IPS-15b (cell line): ENCODE measurements around the gene CTDP1.
A peak's percentile ranks its signal among the peaks of the same experiment; 100 is the strongest.

Experiments used
- H3K27me3 ChIP-seq: one replicate; pipeline ENCODE4 v1.6.1; 2013; ENCODE audit warnings: low read length; ENCODE audit not compliant: control insufficient read depth, insufficient read depth
- H3K36me3 ChIP-seq: one replicate; pipeline ENCODE4 v1.6.1; 2013; ENCODE audit warnings: low read length; ENCODE audit not compliant: control insufficient read depth, insufficient read depth
- H3K4me1 ChIP-seq: one replicate; pipeline ENCODE4 v1.6.1; 2013; ENCODE audit warnings: mild to moderate bottlenecking, low read length; ENCODE audit not compliant: control insufficient read depth, insufficient read depth
- H3K4me3 ChIP-seq: one replicate; pipeline ENCODE4 v1.5.1; 2013; ENCODE audit warnings: low read depth, low read length
- H3K9ac ChIP-seq: one replicate; pipeline ENCODE4 v1.6.1; 2013; ENCODE audit warnings: low read depth, mild to moderate bottlenecking, low read length
- H3K9me3 ChIP-seq: one replicate; pipeline ENCODE4 v1.6.1; 2013; ENCODE audit warnings: mild to moderate bottlenecking, low read length; ENCODE audit not compliant: control insufficient read depth, insufficient read depth

CTDP1 gene

DNA sequence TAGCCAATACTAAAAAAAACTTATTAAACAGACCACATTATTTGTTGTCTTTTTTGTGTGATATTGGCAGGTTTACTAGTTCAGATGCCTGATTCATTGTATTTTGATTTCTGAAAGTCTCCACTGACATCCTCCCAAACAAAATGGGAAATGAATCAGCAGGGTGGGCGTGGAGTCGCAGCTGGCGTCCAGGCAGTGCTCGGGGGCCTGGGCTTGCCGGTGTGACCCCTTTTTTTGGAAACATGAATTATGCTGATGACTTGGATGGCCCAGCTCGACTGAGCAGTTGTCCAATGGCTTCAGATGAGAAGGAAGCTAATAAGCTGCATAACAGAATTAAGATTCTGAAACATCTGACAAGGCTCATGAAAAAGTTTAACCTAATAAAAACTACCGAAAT is 116.4 kb downstream of the CTDP1 start:
- Histone ChIP-seq H3K27me3 (peaks cover 42% of the 10 kb centered on the region), H3K9ac (no peak overlapping the region), H3K4me1 (no peaks in the 10 kb centered on the region), H3K9me3 (no peaks in the 10 kb centered on the region), H3K36me3 (no peaks in the 10 kb centered on the region), H3K4me3 (no peak overlapping the region)

GRCh38 chr18:79796531-79797405 is 117.2 kb downstream of the CTDP1 start:
- Histone ChIP-seq H3K4me3 (no peak overlapping the region), H3K4me1 (no peaks in the 10 kb centered on the region), H3K36me3 (no peaks in the 10 kb centered on the region), H3K27me3 (peaks cover 39% of the 10 kb centered on the region), H3K9me3 (no peaks in the 10 kb centered on the region), H3K9ac (no peak overlapping the region)

- Histone ChIP-seq H3K27me3 (peaks cover 39% of the 10 kb centered on the region), H3K4me1 (no peaks in the 10 kb centered on the region), H3K36me3 (no peaks in the 10 kb centered on the region), H3K9ac (no peak within 1 kb of the TSS), H3K9me3 (no peaks in the 10 kb centered on the region), H3K4me3 (peak within 1 kb of the TSS; percentile 54)
Observed at GRCh38 chr18:79797518-79798345, 118.1 kb downstream of the CTDP1 start, which contains the start of gene KCNG2. Gene KCNG2, plus strand, starts transcription at chr18:79797938. Its CDS starts 65,730 bp downstream, at chr18:79863668.

GRCh38 chr18:79798346-79798998 is 118.9 kb downstream of the CTDP1 start:
- Histone ChIP-seq H3K4me3 (peak overlapping the region; percentile 54), H3K27me3 (peaks cover 39% of the 10 kb centered on the region), H3K36me3 (no peaks in the 10 kb centered on the region), H3K9me3 (no peaks in the 10 kb centered on the region), H3K9ac (no peak overlapping the region), H3K4me1 (no peaks in the 10 kb centered on the region)

DNA sequence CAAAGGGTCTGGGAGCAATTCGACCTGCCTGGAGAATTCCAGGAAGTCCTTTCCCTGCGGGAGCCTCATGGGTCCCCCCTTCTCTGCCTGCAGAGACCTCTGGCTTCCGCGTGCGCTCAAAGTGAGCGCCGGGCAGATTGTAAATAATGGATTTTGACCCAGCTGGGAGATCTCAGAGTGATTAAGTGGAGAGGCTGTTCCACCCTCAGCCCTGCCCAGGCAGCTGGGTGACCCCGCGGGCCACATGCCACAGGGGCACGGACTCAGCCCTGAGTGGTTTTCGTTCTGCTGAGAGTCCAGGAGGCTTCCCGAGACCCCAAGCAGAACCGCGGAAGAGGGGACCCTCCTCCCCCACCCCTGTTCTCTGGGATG is 119.4 kb downstream of the CTDP1 start:
- Histone ChIP-seq H3K36me3 (no peaks in the 10 kb centered on the region), H3K9me3 (no peaks in the 10 kb centered on the region), H3K4me3 (peak overlapping the region; percentile 54), H3K9ac (no peak overlapping the region), H3K4me1 (no peaks in the 10 kb centered on the region), H3K27me3 (peaks cover 39% of the 10 kb centered on the region)

GRCh38 chr18:79799619-79800370 is 120.2 kb downstream of the CTDP1 start:
- no peaks in the 10 kb centered on the region for H3K9me3 ChIP-seq
- peaks cover 39% of the 10 kb centered on the region for H3K27me3 ChIP-seq
- no peaks in the 10 kb centered on the region for H3K36me3 ChIP-seq
- H3K4me3 ChIP-seq = peak overlapping the region; percentile 54
- no peak overlapping the region for H3K9ac ChIP-seq
- no peaks in the 10 kb centered on the region for H3K4me1 ChIP-seq

DNA sequence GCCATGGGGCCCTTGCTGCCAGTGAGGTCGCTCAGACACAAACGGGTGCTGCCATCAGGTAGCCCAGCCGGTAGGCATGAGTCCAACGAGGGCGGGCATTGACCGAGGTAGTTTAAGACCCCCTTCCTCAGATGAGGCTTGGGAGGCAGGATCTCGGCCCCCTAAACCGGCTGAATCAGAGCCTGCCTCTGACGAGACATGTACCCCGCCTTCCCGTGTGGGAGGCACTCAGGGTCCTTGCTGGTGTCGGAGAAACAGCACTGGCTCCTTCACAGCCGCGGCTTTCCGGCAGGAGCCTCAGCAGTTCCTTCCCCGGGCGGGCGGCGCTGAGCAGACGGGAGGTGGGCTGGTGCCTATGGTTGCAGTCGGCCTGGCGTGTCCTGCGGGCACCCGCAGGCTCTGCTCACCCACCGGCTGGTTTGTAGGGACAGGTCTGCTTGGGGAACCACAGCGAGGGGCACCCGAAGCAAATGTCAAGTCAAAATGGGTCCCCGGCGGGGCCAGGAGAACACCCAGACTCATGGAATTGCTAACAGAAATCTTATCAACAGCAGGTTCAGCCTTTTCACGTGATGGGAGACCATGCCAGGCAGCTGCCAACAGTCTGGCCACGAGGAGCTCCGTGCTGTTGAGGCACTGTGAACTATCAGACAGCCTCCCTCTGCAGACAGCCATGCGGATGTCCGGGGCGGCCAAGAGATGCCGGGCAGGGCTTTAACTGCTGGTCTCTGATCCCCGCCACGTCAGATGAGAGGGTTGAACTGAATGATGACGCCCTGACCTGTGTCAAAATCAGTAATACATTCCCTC is 121.0 kb downstream of the CTDP1 start:
- Histone ChIP-seq H3K27me3 (peaks cover 37% of the 10 kb centered on the region), H3K9me3 (no peaks in the 10 kb centered on the region), H3K4me3 (no peak overlapping the region), H3K9ac (no peak overlapping the region), H3K36me3 (no peaks in the 10 kb centered on the region), H3K4me1 (no peaks in the 10 kb centered on the region)

GRCh38 chr18:79801217-79801616 is 121.6 kb downstream of the CTDP1 start:
- H3K4me1 ChIP-seq = no peaks in the 10 kb centered on the region
- H3K4me3 ChIP-seq = no peak overlapping the region
- H3K36me3 ChIP-seq = no peaks in the 10 kb centered on the region
- H3K9ac ChIP-seq = no peak overlapping the region
- H3K27me3 ChIP-seq = peaks cover 34% of the 10 kb centered on the region
- H3K9me3 ChIP-seq = no peaks in the 10 kb centered on the region

GRCh38 chr18:79801641-79802040 is 122.0 kb downstream of the CTDP1 start:
- no peaks in the 10 kb centered on the region for H3K36me3 ChIP-seq
- H3K27me3 ChIP-seq = peaks cover 30% of the 10 kb centered on the region

DNA sequence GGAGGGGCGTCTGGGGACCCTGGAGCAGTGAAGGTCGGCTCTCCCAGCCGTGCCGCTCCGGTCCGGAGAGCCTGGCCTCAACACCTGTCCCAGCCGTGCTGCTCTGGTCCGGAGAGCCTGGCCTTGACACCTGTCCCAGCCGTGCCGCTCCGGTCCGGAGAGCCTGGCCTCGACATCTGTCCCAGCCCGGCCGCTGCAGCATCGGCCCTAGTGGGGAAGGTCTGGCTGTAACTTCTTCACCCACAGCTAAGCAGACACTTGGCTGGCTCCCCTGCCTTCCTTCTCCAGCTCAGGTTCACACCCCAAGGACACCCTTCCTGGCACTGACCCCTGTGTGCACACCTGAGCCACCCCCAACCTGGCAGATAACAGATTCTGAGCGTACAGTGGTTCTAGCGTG is 122.7 kb downstream of the CTDP1 start:
- H3K27me3 ChIP-seq = peaks cover 23% of the 10 kb centered on the region
- H3K36me3 ChIP-seq = no peaks in the 10 kb centered on the region
- H3K9ac ChIP-seq = no peak overlapping the region
- H3K4me3 ChIP-seq = no peak overlapping the region
- H3K4me1 ChIP-seq = no peaks in the 10 kb centered on the region
- H3K9me3 ChIP-seq = no peaks in the 10 kb centered on the region

More at GRCh38 chr18:79801641-79802040, 122.0 kb downstream of the CTDP1 start:
- Histone ChIP-seq H3K9ac (no peak overlapping the region), H3K4me3 (no peak overlapping the region), H3K9me3 (no peaks in the 10 kb centered on the region), H3K4me1 (no peaks in the 10 kb centered on the region)
